DND-41 (cell line): ENCODE measurements around the gene ZNF652.
"Not testable (repeated sequence)": the region's sequence is repeated elsewhere in the genome, so short reads cannot be mapped to it uniquely, and the experiment has no call there.

ENCODE experiments used
- ATAC-seq: fragments of 200-7000 bp; cut with Tn5 transposase; 3 replicates; pipeline ENCODE4 v1.9.1; 2021; ENCODE audit warnings: low read depth; ENCODE audit not compliant: insufficient read depth
- DNase-seq: peaks from one replicate; pipeline ENCODE4 v3.0.0-alpha.2; 2020
- H2AFZ ChIP-seq: 2 replicates; pipeline ENCODE4 v1.6.0; 2012; ENCODE audit warnings: low read depth, low read length
- H3K27ac ChIP-seq: 2 replicates; pipeline ENCODE4 v1.5.1; 2012; ENCODE audit warnings: low read length, inconsistent platforms
- H3K27me3 ChIP-seq: fragments of 200-600 bp; sonication (generic); 2 replicates; pipeline ENCODE4 v1.6.0; 2012; ENCODE audit warnings: low read length, mild to moderate bottlenecking, inconsistent platforms; ENCODE audit not compliant: insufficient read depth, poor library complexity
- H3K36me3 ChIP-seq: 2 replicates; pipeline ENCODE4 v1.5.1; 2012; ENCODE audit warnings: low read length, inconsistent platforms; ENCODE audit not compliant: insufficient read depth
- H3K4me1 ChIP-seq: 2 replicates; pipeline ENCODE4 v1.5.1; 2012; ENCODE audit warnings: mild to moderate bottlenecking, low read length; ENCODE audit not compliant: insufficient read depth
- H3K4me2 ChIP-seq: 2 replicates; pipeline ENCODE4 v1.6.0; 2012; ENCODE audit warnings: mild to moderate bottlenecking, moderate library complexity, low read length, inconsistent platforms; ENCODE audit not compliant: insufficient read depth
- H3K4me3 ChIP-seq, 2 experiments: fragments of 200-600 bp in 1 of 2; shearing (Covaris generic) in 1 of 2; 2 replicates each; pipeline ENCODE4 v1.5.1; 2012 to 2016; ENCODE audit warnings: inconsistent platforms in 2 of 2, low read length in 2 of 2, mild to moderate bottlenecking in 2 of 2, low read depth in 1 of 2, moderate library complexity in 1 of 2
- H3K79me2 ChIP-seq: 2 replicates; pipeline ENCODE4 v1.6.0; 2012; ENCODE audit warnings: low read length, inconsistent platforms; ENCODE audit not compliant: insufficient read depth
- H3K9ac ChIP-seq: 2 replicates; pipeline ENCODE4 v1.6.0; 2012; ENCODE audit warnings: low read depth, mild to moderate bottlenecking, inconsistent platforms, low read length, moderate library complexity
- H3K9me3 ChIP-seq: 2 replicates; pipeline ENCODE4 v1.5.1; 2012; ENCODE audit warnings: low read length, moderate library complexity, mild to moderate bottlenecking, inconsistent platforms; ENCODE audit not compliant: insufficient read depth, severe bottlenecking
- H4K20me1 ChIP-seq: 2 replicates; pipeline ENCODE4 v1.6.0; 2012; ENCODE audit warnings: low read length; ENCODE audit not compliant: insufficient read depth
- CTCF ChIP-seq: IDR thresholded peaks from 2 replicates; pipeline ENCODE4 v1.5.1; 2012; ENCODE audit warnings: borderline replicate concordance, low read length, moderate library complexity, mild to moderate bottlenecking; ENCODE audit not compliant: poor library complexity, severe bottlenecking; ENCODE audit errors: extremely low read depth
- EZH2 ChIP-seq: IDR thresholded peaks from 3 replicates; pipeline ENCODE4 v1.6.1; 2012; ENCODE audit warnings: borderline replicate concordance, low read depth, mild to moderate bottlenecking, moderate library complexity, low read length, inconsistent platforms; ENCODE audit not compliant: severe bottlenecking

ZNF652 gene

GRCh38 chr17:49278076-49278475 is 84.0 kb downstream of the ZNF652 start:
- no peaks in the 10 kb centered on the region for H3K4me1 ChIP-seq
- H2AFZ ChIP-seq, result no peak overlapping the region
- no peaks in the 10 kb centered on the region for H3K27me3 ChIP-seq
- no peak overlapping the region for H3K4me3 ChIP-seq
- no peak overlapping the region for H3K4me2 ChIP-seq
- no peak overlapping the region for H3K27ac ChIP-seq
- H3K9ac ChIP-seq, result no peak overlapping the region
- ATAC-seq (no peak), DNase-seq (no peak)
- H4K20me1 ChIP-seq, result no peaks in the 10 kb centered on the region
- H3K36me3 ChIP-seq, result no peaks in the 10 kb centered on the region
- no peaks in the 10 kb centered on the region for H3K9me3 ChIP-seq
- no peaks in the 10 kb centered on the region for H3K79me2 ChIP-seq
- TF ChIP-seq EZH2, result no peak
- TF ChIP-seq CTCF, result no peak

GRCh38 chr17:49277638-49278037 is 84.4 kb downstream of the ZNF652 start:
- ATAC-seq (no peak), DNase-seq (no peak)
- H3K4me3 ChIP-seq, result no peak overlapping the region

GRCh38 chr17:49275981-49276380 is 86.1 kb downstream of the ZNF652 start:
- not testable (repeated sequence) for H3K4me2 ChIP-seq, H3K9me3 ChIP-seq, H4K20me1 ChIP-seq, ATAC-seq, H3K79me2 ChIP-seq, H3K4me1 ChIP-seq, H3K9ac ChIP-seq, H3K36me3 ChIP-seq, H3K27me3 ChIP-seq, H3K27ac ChIP-seq, H2AFZ ChIP-seq, H3K4me3 ChIP-seq, DNase-seq

More at GRCh38 chr17:49277638-49278037, 84.4 kb downstream of the ZNF652 start:
- no peak overlapping the region for H3K4me2 ChIP-seq
- TF ChIP-seq EZH2 (no peak), CTCF (no peak)
- H3K9me3 ChIP-seq, result no peaks in the 10 kb centered on the region
- no peaks in the 10 kb centered on the region for H4K20me1 ChIP-seq
- no peaks in the 10 kb centered on the region for H3K27me3 ChIP-seq
- H3K27ac ChIP-seq, result no peak overlapping the region
- H3K79me2 ChIP-seq, result no peaks in the 10 kb centered on the region
- H3K9ac ChIP-seq, result no peak overlapping the region
- no peaks in the 10 kb centered on the region for H3K4me1 ChIP-seq
- H3K36me3 ChIP-seq, result no peaks in the 10 kb centered on the region
- no peak overlapping the region for H2AFZ ChIP-seq

- H3K4me2 ChIP-seq, result no peak overlapping the region
- H3K27me3 ChIP-seq, result peaks cover 6% of the 10 kb centered on the region
- no peak overlapping the region for H3K9ac ChIP-seq
- no peaks in the 10 kb centered on the region for H3K9me3 ChIP-seq
- ATAC-seq, result no peak
- H3K27ac ChIP-seq, result no peak overlapping the region
- H3K4me1 ChIP-seq, result no peaks in the 10 kb centered on the region
- DNase-seq, result no peak
- H3K36me3 ChIP-seq, result no peaks in the 10 kb centered on the region
- no peaks in the 10 kb centered on the region; the same call in 1 of the 2 replicates for H4K20me1 ChIP-seq
- no peak overlapping the region for H2AFZ ChIP-seq
- H3K79me2 ChIP-seq, result no peaks in the 10 kb centered on the region
- no peak overlapping the region for H3K4me3 ChIP-seq
- TF ChIP-seq EZH2, result no peak
- no peak for TF ChIP-seq CTCF
Observed at GRCh38 chr17:49269356-49269755, 92.7 kb downstream of the ZNF652 start.
